HFF-Myc (cell line): Measurements from ENCODE around the gene NEK10.

Experiments used
- DNase-seq: peaks from one replicate; pipeline ENCODE4 v3.0.0-alpha.2; 2011; ENCODE audit warnings: low read depth; ENCODE audit errors: extremely low read depth
- H3K4me3 ChIP-seq: replicated peaks from 2 replicates; pipeline ENCODE4 v1.5.1; 2011; ENCODE audit warnings: low read depth, mild to moderate bottlenecking, control low read depth, low read length
- CTCF ChIP-seq: IDR thresholded peaks from 2 replicates; pipeline ENCODE4 v1.5.1; 2012; ENCODE audit warnings: mild to moderate bottlenecking, low read depth, low read length, control low read depth; ENCODE audit errors: missing control alignments

NEK10 gene

DNA sequence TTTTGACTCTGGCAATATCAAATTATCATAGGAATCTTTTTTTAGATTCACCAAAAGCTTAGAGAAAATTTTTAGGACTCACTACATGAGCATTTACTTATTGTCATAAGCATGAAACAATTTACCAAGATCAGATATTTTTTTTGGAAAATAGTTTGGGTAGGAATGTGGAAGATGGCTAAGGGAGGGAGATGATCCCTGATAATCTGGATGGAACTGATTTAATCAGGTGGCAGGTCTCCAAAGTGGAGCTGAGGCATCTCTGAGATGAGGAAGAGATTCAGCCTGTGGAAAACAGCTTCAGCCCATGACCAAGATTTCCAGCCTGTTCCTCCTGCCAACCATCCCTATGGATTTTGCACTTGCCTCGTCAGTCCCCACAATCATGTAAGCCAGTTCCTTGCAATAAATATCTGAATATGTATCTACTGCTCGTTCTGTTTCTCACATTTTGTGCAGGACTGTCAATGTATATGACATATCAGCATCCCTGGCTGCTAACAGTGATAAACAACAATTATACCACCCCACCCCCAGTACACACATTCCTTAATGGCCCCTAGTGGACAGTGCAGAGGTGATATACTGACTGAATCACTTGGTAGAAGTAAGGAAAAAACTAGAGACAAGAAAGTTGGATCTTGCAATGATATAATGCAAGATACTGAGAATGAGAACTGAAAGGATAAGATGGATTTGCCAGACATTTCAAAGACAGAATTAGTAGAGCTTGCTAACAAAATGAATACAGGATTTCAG lies 183.8 kb downstream of the NEK10 start:
- H3K4me3 ChIP-seq, result no peak overlapping the region
- DNase-seq, result no peak
- TF ChIP-seq CTCF, result no peak

- DNase-seq, result no peak
- no peak for TF ChIP-seq CTCF
- no peak overlapping the region for H3K4me3 ChIP-seq
These were observed 184.9 kb downstream of the NEK10 start for GRCh38 chr3:27184261-27184660.

DNA sequence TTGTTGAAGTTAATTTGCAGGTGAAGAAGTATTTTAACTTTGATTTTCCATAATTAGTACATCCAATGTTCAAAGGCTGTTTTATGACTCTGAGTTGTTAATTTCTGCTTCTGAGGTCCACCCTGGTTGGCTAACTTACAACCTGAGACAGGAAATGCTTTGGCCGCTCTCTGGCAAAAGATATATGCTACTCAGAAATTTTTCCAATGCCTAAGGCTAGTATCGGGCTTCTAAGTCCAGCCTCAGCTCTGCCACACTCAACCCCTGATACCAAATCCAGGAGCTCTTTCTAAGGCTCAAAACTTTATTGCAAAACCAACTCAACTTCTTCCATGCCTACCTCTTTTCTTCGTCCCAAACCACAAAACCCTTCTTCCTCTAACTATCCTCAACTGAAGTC lies 192.9 kb downstream of the NEK10 start:
- no peak for TF ChIP-seq CTCF
- DNase-seq, result no peak
- no peak overlapping the region for H3K4me3 ChIP-seq

DNA sequence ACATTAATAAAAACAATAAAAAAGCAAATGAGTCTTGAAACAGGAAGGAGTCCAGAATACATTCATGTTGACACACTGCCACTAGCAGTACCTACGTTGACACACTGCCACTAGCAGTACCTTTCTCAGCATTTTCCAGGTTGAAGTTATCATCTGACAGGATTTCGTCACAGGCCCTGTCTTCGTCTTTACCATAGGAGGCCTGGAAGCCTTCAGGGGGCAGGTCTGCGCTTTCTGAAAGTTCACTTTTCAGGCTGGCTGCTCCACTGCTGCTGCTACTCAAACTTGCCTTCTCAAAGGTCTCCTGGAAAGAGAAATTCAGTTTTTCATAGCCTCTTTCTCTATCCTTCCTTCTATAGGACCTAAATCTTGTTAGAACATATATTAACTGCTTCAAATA lies 194.7 kb downstream of the NEK10 start:
- DNase-seq, result no peak
- no peak overlapping the region for H3K4me3 ChIP-seq
- TF ChIP-seq CTCF, result no peak

DNA sequence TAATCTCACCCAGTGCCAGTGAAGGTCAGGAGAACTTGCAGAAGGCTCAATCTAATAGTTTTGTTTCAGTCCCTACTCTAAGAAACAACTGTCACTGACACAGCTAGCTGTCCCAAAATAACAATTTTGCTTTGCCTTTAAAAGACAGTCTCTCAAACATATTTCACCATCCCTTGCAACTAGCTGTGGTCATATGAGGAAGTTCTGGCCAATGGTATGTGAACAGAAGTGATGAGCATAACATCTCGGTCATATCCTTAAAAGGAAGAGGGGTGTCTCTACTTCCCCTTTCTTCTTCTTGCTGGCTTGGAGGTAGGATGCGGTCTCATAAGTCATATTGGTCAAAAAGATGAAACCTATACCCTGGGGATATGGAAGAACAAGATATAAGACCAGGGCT lies 198.1 kb downstream of the NEK10 start:
- DNase-seq, result no peak
- TF ChIP-seq CTCF, result no peak
- H3K4me3 ChIP-seq, result no peak overlapping the region

DNA sequence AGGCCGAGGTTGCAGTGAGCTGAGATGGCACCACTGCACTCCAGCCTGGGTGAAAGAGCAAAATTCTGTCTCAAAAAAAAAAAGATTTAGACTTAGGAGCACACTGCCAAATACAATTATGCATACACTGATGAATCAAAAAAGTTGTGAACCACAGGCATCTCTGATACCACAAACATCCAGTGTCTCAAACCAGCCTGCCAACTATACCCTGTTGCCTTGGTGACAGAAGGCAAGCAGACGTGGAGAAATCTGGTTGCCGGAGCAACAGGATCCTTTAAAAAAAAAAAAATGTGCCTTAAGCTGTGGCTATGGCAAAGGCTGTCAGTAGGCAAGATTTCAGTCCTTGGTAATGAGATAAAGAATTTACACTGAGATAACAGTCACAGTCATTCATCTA lies 202.3 kb downstream of the NEK10 start:
- TF ChIP-seq CTCF, result no peak
- no peak overlapping the region for H3K4me3 ChIP-seq
- DNase-seq, result peak; percentile 66

DNA sequence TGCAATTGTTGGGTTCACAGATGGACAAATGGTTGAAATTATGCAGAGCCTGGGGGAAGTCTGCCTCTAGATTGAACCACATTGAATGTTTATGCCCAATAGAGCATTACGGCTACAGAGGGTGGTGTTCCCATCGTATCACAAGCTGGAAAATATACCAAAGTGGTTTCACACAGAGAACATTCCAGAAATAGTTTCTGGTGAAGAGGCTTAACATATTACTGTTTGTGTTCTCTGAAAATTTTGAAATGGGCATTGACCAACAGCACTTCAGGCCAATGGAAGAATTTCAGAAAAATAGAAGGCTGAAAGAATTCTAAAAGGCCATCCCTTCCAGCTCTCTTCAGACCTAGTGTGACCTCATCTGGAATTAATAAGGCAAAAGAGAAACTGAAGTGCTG lies 203.9 kb downstream of the NEK10 start:
- no peak overlapping the region for H3K4me3 ChIP-seq
- TF ChIP-seq CTCF, result no peak
- peak; percentile 25 for DNase-seq
